Activated CD4-positive, CD25-positive, alpha-beta regulatory T cell treated with anti-CD3 and anti-CD28 coated beads, Interleukin-2, amount 50 U/mL, for 16 hours (primary cell): ENCODE data around the gene PIP5KL1.

Experiments used
- DNase-seq: peaks from one replicate; pipeline ENCODE4 v3.0.0-alpha.2; 2020; ENCODE audit warnings: low read depth, low spot score

Gene PIP5KL1

DNA sequence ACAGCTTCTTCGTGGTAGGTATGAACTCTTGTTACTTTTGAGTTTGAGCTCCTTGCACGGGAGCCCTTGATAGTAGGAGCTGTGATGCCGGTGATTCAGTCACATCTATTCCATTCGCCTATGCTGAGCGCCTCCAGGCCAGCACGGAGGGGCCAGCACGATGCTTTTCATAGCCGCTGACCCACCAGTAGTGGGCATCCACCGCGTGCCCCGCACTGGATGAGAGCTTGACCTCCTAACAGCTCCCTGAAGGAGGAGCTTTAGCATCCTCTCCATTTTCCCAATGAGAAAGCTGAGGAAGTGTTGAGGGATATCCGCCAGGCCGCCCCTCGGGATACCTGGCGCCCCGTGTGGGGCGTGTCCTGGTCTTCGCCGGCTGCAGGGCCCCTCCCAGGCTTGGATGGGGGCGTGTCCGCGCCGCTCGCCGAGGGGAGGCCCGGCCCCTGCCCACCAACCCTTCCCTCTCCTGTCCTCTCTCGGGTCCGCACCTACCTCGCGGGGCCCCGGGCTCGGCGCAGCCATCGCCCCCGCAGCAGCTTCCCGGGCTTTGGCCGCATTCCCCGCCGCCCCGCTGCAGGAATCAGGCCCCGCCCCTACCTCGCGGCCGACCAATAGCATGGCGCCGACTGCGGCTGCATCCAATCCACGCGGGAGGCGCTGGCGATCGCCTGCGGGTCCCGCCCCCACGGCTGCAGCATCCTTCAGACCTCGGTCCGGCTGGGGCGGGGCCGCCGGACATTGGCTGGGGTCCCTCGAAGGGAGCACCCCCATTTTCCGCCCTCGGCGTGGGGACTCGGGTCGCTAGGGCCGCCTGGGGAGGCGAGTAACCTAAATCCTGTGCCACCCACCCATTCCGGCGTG lies at the start of gene PIP5KL1:
Gene PIP5KL1 (minus strand): TSS at position 547 of the 861 bp plus-strand sequence. CDS start 25 bp downstream, at position 522.
- DNase-seq, result no peak

GRCh38 chr9:127980060-127980705 lies 49.6 kb upstream of the PIP5KL1 start:
- no peak for DNase-seq

DNA sequence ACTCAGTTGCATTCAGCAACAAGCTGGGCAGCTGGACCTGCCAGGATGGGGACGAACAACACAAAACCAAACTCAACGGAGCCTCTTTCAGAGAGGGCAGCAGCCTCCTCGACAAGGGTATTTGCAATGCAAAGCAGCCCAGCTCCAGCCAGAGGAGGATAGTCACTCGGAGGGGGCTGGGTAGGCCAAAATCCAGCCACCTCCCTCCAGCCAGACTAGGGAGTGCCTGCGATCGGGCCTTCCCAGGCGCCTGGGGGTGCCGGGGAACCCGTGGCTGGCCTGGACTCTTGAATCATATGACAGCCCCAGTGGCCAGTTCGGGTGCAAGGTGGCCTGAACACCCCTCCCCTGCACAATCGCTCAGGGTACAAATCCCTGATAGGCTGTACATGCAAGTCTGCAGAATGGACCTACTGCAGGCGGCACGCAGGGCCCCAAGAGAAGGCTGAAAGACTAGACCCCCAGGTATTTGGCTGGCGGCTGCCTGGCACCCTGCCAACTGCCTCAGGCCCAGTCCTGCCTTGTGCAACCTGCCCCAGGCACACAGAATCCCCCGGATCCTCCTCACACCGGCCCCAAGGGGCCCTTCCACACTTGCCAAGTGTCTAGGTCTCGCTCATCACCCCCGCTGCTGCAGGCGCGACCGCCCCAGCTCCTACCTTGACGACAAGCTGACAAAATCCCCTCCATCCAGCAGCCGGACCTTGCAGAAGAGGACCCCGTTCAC lies 48.9 kb upstream of the PIP5KL1 start:
- no peak for DNase-seq

- no peak for DNase-seq
Measured at GRCh38 chr9:127979015-127979332, 48.4 kb upstream of the PIP5KL1 start.

GRCh38 chr9:127977884-127978647 lies 47.5 kb upstream of the PIP5KL1 start:
- no peak for DNase-seq

DNA sequence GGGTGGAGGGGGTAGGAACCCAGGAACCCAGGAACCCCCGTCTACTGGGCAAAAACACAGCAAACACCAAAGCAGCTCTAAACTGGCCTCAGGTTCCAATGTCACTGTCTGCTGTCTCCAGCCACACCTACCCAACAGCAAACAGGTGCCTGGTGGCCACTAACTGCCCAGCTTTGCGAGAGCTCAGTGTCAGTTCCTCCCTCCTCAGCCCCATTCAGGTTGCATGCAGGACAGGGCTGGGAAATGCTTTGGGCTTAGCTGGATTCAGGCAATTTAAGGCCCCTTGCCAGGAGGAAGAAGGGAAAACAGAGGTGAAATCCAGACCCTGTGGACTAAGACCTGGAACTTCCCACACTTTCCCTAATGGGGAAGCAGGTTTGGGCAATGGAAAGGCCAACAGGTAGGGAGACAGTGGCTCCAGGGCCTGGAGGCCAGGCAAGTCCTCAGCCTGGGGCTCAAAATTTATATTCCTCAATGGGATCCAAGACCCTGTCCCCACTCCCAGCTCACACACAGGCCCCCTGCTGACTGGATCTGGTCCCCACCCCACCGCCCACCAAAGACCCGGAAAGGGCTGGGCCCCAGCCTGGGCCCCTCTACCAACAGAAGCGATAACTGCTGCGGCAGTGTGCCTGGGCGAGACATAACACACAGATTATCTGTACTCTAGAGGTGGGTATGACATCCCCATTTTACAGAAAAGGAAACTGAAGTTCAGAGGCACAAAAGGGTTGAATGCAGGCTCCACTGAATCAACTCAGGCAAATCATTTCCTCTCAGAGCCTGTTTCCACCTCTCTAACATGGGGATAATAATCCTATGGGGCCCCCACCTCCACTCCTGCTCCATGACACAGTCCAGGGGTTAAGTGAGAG lies 46.7 kb upstream of the PIP5KL1 start:
- no peak for DNase-seq

DNA sequence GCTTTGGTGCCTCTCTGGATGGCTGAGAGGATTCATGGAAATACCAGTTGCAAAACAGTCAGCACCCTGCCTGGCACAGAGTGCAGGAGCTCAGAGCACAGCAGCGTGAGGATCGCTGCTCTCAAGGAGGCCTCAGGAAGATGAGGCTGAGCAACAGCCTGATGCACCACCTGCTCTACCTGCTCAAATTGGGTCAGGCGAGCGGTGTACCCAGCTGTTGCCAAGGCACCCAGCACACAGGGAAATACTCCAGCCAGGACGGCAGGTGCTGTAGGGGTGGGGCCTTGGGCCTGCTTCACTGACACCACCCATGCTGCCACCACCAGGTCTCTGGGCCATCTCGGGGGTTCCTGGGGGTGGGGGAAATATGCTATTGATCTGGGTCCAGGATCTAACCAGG lies 45.9 kb upstream of the PIP5KL1 start:
- no peak for DNase-seq

DNA sequence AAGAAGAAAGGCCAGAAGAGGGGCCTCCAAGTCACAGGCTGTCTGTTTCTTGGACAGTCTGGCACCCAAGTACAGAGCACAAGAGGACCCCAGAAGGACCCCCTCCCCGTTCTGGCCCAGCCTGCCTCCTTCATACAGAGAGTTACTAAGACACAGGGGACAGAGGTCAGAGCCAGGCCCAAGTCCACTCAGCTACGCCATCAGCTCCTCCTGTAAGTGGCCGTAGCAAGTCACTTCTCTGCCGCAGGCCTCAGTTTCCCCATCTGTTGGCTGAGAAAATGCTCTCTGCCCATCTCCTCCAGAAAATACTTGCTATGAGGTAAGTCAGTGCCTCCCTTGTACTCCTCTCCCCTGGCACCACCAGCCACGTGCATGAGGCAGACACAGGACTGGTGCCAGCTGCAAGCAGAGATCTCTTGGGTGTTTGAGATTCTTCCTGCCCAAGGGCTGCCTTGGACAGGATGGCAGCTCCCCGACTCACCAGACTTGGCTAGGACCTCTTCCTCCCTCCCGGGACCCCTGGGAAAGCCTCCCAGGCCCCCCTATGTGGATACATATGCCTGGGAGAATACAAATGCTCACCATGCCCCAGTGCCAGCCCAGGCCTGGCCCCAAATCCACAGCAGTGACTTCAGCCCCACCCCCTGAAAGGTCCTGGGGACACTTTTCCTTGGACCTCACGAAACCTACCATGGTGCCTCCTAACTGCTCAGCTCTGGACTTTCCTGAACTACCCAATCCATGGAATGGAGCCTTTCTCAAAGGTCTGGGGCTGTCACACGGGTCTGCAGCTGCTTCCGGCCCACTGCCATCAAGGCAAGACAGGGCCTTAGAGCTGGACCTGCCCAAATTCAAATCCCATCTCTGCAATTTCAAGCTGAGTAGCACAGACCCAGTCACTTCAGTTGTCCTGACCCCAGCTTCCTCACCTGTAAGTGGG lies 45.1 kb upstream of the PIP5KL1 start:
- DNase-seq, result no peak

DNA sequence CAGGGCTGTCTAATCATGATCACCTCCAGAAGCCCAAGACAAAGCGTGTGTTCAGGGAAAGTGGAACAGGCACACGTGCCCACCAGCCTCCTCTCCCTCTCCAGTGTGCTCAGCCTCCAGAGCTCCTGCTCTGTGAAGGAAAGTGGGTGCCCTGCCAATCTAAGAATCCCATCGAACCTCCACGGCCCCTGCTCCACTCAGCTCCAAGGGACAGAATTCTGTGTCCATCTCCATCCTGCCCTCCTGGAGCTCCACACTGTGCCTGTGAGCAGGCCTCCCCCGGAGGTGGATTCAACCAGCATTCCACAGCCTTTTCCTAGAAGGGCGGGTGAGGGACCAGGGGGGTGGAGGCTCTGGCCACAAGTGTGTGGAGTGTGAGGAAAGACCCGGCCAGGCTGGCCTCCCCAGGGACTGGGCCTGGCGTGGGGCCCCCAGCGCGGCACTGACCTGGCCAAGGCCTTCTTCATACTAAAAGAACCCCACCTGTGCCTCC lies 44.2 kb upstream of the PIP5KL1 start:
- no peak for DNase-seq

GRCh38 chr9:127974001-127974768 lies 43.6 kb upstream of the PIP5KL1 start:
- no peak for DNase-seq

GRCh38 chr9:127973169-127974000 lies 42.8 kb upstream of the PIP5KL1 start:
- no peak for DNase-seq

GRCh38 chr9:127972236-127972871 lies 41.8 kb upstream of the PIP5KL1 start:
- DNase-seq, result no peak

GRCh38 chr9:127971357-127972235 lies 41.0 kb upstream of the PIP5KL1 start:
- DNase-seq, result no peak

- peak; percentile 57 for DNase-seq
Measured at GRCh38 chr9:127970401-127971313, 40.1 kb upstream of the PIP5KL1 start.

DNA sequence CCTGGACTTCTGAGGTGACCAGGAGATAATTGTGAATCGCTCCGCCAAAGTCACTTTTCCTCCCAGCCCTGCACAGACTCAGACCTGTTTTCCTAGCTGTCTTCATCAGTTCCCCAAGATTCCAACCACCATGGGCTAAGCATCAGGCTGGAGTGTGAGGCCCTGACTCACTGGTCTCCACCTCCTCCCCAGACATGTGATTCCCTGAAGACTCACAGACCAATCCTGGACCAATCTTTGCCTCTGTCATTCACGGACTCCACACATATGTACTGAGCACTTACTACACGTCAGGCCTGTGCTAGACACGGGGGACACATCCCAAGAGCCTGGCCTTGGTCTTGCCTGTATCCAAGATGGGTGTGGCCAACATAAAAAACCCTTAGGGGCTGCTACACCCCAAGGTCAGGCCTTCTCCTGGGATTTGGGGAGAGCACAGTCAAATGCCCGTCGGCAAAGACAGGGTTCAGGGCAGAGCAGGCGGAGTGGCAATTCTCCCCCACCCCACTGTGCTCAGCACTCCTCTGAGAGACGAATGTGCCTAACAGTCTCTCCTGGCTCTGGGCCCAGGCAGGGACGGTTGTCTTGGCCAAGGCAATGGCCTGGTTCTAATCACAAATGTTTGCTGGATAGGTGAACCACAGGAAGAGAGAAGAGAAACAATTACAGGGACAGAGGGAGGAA lies 38.3 kb upstream of the PIP5KL1 start:
- no peak for DNase-seq
